ACHN (cell line): Measurements from ENCODE around the gene GBA2.

Source experiments
- DNase-seq: peaks from one replicate; pipeline ENCODE4 v3.0.0-alpha.2; 2015
- in situ Hi-C: cut with HindIII; loops from 2 replicates; pipeline ENCODE4 v1.10.0; 2017; ENCODE audit warnings: low sequenced_read_pairs, low pct_ligation_motif_present, low pct_unique_long_range_greater_than_20kb

Gene GBA2

GRCh38 chr9:35771075-35771433, 22.0 kb upstream of the GBA2 start:
- DNase-seq = no peak
- in situ Hi-C loops = no loop called here

- DNase-seq = no peak
Observed at GRCh38 chr9:35769763-35770162, 20.7 kb upstream of the GBA2 start.

GRCh38 chr9:35767458-35767857, 18.4 kb upstream of the GBA2 start:
- no peak for DNase-seq
- in situ Hi-C loops = no loop called here

More at GRCh38 chr9:35769763-35770162, 20.7 kb upstream of the GBA2 start:
- in situ Hi-C loops = no loop called here

GRCh38 chr9:35766997-35767396, 18.0 kb upstream of the GBA2 start:
- in situ Hi-C loops = no loop called here
- no peak for DNase-seq

- no peak for DNase-seq
- in situ Hi-C loops = no loop called here
Observed at GRCh38 chr9:35763803-35764202, 14.8 kb upstream of the GBA2 start.

- in situ Hi-C loops = no loop called here
- DNase-seq = no peak
Observed at GRCh38 chr9:35763181-35763580, 14.2 kb upstream of the GBA2 start.

- no peak for DNase-seq
- in situ Hi-C loops = no loop called here
Observed at GRCh38 chr9:35760651-35761050, 11.6 kb upstream of the GBA2 start.

- in situ Hi-C loops = no loop called here
- DNase-seq = no peak
Observed at GRCh38 chr9:35759795-35760194, 10.8 kb upstream of the GBA2 start.

GRCh38 chr9:35758475-35759050, 9.5 kb upstream of the GBA2 start:
- in situ Hi-C loops = no loop called here
- DNase-seq = no peak

GRCh38 chr9:35757892-35758275, 8.9 kb upstream of the GBA2 start:
- in situ Hi-C loops = no loop called here
- no peak for DNase-seq

- DNase-seq = peak; percentile 71
- in situ Hi-C loops = no loop called here
Observed at GRCh38 chr9:35757226-35757891, 8.3 kb upstream of the GBA2 start.

GRCh38 chr9:35756275-35757225, 7.5 kb upstream of the GBA2 start:
- in situ Hi-C loops = no loop called here
- DNase-seq = peak; percentile 80

- in situ Hi-C loops = no loop called here
- no peak for DNase-seq
Observed at GRCh38 chr9:35755071-35755470, 6.0 kb upstream of the GBA2 start.

- in situ Hi-C loops = no loop called here
- no peak for DNase-seq
Observed at GRCh38 chr9:35754264-35754663, 5.2 kb upstream of the GBA2 start, which contains the start of gene MSMP. MSMP (minus strand) TSS chr9:35754276; CDS start chr9:35754129, 147 bp downstream.

- in situ Hi-C loops = no loop called here
- no peak for DNase-seq
Observed at GRCh38 chr9:35753466-35753865, 4.4 kb upstream of the GBA2 start.

GRCh38 chr9:35750256-35750531, 1.2 kb upstream of the GBA2 start:
- DNase-seq = no peak
- in situ Hi-C loops = no loop called here

- in situ Hi-C loops = no loop called here
- DNase-seq = no peak
Observed at GRCh38 chr9:35749515-35750255, 657 bp upstream of the GBA2 start.

- no peak for DNase-seq
- in situ Hi-C loops = no loop called here
Observed at GRCh38 chr9:35748242-35748857, 678 bp downstream of the GBA2 start.

GRCh38 chr9:35746583-35746982, 2.4 kb downstream of the GBA2 start:
- in situ Hi-C loops = no loop called here
- DNase-seq = no peak
